GM18517 (cell line): ENCODE data around the gene FAM240B.

Experiments used
- ATAC-seq: cut with Tn5 transposase; IDR thresholded peaks from one replicate; pipeline ENCODE4 v1.9.1; 2021; ENCODE audit warnings: mild to moderate bottlenecking, moderate library complexity; ENCODE audit not compliant: unreplicated experiment

The FAM240B gene

DNA sequence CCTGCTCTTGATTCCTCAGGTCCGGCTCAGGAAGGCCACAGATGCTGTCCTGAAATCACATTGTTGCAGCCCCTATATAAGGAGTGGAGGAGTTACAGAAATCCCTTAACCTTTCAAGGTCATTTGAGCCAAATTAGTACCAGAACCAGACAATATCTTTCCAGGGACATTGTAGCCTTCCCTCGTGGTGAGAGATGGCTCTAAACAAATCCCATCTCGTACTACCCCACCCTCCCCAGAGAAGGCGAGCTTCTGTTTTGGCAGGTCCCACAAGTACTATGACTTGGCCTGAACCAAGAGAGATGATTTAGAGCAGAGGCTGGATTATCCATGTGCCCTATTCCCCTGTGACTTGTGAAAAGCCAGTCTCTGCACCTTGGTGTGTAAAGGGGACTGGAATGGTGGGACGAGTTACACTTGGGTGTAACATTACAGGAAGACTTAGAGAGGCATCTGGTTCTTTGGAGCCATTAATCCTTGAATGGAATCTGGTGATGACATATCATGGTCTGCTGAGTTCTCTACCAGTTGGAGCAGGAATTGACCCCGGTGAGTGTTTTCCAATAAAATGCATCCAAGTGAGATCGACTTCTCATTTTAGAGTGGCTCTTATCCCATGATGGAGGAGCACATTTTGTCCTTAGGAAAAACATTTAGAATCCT lies at the start of gene FAM240B:
Gene FAM240B (minus strand): TSS at position 51 of the 663 bp plus-strand sequence. CDS start 16,134 bp downstream, outside the sequence.
- ATAC-seq, result no peak

- no peak for ATAC-seq
These were observed 48.4 kb upstream of the FAM240B start for GRCh38 chr9:38768351-38768761.

- ATAC-seq, result no peak
These were observed 45.2 kb upstream of the FAM240B start for GRCh38 chr9:38765101-38765500.

DNA sequence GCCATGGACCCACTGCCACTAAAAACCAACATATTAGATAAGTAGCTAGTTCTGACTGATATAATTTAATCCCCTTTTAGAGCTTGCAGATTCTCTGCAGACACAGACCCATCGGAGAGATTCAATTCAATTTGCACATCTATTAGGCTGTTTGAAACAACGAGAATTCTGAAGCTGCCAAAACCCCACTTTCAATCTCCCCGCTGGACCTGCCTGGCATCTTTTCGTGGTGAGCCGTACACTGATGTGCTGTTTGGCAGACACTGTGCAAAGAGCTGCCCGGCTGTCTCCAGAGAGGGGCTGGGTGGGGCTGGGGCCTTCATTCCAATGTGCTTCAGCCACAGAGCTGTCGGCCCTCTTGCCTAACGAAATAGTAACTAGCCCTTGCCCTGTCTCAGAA lies 42.1 kb upstream of the FAM240B start:
- ATAC-seq, result no peak

- ATAC-seq, result no peak
These were observed 41.4 kb upstream of the FAM240B start for GRCh38 chr9:38761339-38761738.

GRCh38 chr9:38756702-38757101 lies 36.8 kb upstream of the FAM240B start:
- no peak for ATAC-seq

DNA sequence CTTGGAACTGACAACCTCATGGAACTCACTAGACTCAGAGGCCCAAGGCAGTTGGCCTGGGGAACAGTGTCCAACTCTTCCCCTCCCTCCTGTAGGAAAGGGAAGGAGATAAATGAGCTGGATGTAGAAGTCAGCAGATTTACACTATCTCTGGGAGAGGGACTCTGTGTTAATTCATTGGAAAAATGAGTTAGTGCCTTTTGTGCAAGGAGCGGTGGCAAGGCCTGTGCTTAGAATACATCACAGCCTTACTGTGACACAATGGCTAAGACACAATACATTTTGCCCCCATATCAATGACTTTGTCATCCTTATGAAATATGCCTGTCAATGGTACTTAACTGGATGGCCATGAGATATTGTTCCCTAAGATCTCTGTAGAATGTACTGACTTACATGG lies 28.0 kb upstream of the FAM240B start:
- ATAC-seq, result no peak

- no peak for ATAC-seq
These were observed 27.1 kb upstream of the FAM240B start for GRCh38 chr9:38747067-38747466.

GRCh38 chr9:38746303-38746702 lies 26.4 kb upstream of the FAM240B start:
- ATAC-seq, result no peak

- no peak for ATAC-seq
These were observed 24.6 kb upstream of the FAM240B start for GRCh38 chr9:38744484-38744883.

DNA sequence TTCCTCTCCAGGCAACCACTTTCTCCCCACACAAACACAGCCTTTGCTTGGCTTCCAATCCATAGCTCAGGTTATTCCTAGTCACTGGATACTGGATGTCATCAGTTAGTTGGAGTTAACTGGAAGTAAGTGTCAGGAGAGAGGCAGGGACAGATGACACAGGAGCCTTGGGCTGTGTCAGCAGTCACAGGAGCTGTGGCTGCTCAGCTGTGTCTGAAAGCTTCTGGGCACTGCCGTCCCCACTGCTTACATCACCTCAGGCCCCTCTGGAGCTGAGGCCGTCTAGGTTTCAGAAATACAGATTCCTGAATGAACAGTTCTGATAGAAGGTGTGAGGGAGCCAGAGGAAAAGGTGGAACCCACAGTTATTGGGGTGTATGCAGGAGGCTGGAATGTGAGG lies 17.3 kb upstream of the FAM240B start:
- ATAC-seq, result no peak

DNA sequence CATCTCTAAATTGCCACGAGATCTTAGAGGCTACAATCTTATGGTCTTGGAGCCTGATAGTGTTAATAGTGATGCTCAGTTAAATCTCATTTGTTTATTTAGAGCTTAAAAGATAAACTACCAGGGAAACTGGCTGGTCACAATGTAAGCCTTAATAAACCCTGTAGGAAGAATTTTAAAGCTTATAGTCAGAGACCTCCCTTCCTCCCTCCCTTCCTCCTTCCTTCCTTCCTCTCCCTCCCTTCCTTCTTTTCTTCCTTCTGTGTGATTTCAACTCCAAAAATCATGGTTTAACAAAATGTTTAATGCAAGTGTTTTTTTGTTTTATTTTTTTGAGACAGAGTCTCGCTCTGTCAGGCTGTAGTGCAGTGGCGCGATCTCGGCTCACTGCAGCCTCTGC lies 14.9 kb upstream of the FAM240B start:
- ATAC-seq, result no peak

DNA sequence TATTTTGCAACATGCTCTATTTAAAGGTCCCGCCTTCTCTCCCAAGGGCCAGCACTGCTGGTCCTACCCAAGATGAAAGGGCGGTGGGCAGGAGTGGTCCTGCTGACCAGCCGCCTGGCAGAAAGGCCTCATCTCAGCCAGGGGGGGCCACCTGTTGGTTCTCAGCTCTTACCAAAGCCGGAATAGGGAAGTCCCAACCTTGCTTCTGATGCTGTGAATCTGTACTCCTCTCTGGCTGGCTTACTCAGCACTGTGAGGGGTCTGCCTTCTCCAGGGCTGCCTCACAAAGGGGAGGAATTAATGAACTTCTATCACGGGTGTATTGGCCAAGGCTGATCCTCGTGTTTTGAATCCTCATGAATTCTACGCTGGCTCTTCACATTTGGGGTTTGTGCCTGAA lies 13.6 kb upstream of the FAM240B start:
- ATAC-seq, result no peak

DNA sequence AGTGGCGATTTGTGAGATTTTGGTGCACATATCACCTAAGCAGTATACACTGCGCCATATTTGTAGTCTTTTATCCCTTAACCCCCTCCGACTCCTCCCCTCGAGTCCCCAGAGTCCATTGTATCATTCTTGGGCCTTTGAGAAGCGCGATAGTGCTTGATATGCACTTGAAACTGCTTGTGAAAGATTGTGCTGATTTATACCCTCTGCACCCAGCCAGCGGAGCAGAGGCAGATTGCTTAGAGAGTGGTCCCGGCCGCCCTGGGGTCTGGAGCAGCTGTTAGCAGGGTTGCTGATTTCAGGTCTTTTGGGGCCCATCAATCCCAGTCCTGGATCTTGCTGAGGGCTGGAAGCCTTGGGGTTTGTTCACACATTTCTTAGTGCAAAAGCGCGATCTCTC lies 13.0 kb upstream of the FAM240B start:
- no peak for ATAC-seq

DNA sequence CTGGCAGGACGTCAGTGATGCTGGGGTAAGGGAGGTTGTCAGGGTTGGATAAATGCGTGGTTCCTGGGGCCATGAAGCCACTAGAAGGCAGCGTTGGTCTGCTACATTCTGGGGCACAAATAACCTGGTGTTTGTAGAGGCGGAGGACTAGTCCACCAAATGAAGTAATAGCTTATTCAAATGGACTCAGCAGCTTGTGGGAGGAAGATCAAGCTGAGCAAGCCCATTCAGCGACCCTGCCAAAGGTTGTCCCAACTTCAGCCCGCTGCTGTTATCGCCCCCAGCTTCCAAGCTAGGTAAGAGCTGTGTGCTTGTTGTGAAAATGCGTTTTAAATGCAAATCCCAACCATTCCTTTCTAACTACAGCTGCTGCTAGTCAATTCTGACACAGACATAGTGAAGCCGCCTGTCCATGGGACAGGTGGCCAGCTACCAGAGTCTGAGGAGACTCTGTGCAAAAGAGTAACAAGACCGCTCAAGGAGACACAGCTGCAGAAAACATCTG lies 7.6 kb upstream of the FAM240B start:
- no peak for ATAC-seq

DNA sequence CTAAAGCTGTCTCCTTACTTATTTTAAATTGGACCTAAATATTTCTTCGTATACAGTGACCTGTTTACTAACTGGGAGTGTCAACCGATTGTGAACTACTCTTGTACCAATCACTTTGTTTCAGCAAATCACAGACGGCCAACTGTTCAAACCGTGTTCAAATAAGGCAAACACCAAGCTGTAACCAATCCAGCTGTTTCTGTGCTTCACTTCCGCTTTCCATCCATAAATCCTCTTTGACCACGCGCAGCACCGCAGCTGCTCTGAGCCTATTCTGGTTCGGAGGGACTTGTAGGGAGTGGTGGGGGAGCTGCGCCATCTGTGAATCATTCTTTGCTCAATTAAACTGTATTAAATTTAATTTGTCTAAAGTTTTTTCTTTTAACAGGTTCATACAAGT lies 4.8 kb upstream of the FAM240B start:
- no peak for ATAC-seq

GRCh38 chr9:38718148-38718547 lies 1.8 kb downstream of the FAM240B start:
- no peak for ATAC-seq

DNA sequence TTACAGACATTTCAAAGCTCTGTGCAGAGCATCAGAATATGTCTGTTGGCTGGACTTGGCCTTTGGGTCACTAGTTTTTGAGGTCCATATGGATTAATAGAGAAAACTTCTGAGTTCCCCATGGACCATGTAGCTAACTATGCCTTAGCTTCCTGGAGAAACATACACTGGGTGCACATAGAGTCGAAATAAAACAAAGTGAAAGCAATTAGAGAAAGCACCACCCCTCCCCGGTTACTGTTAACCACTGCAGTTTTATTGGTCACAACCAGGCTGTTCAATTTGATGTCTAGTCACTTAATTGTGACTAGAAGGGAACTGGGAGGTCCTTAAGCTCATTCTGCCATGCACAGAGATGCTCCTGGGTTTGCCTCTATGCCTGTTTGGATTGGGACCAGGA lies 4.2 kb downstream of the FAM240B start:
- no peak for ATAC-seq

- ATAC-seq, result no peak
These were observed 6.5 kb downstream of the FAM240B start for GRCh38 chr9:38713426-38713825.

DNA sequence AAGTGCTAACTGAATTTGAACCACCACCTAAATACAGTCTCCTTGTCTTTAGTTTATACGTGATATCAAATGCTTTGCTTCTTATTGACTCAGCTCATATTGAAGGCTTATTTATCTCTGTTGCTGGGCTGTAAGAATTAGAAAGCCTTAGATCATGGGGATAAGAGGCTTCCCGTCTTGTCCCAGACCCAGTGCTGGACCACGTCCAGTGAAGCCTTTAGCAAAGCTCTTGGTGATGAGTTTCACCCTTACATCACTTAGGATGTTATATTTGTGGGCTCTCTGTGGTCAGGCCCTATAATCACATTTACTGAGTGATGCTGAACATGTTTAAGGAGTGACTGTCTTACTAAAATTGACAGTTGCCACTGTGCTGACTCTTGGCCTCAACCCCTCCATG lies 11.2 kb downstream of the FAM240B start:
- ATAC-seq, result no peak

- no peak for ATAC-seq
These were observed 11.9 kb downstream of the FAM240B start for GRCh38 chr9:38707885-38708637.

GRCh38 chr9:38706493-38706892 lies 13.4 kb downstream of the FAM240B start:
- no peak for ATAC-seq
